Keratinocyte (primary cell): ENCODE data around the gene P3H2. TPM values are rescaled to one million over a fixed set of nuclear protein-coding genes. Genes with fewer than 3 reads are reported as not detected.

ENCODE experiments used
- DNase-seq: peaks from one replicate; pipeline ENCODE4 v3.0.0-alpha.2; 2011; ENCODE audit warnings: low read depth, missing footprints, low spot score
- FAIRE-seq: peaks from 2 replicates; lab custom pipeline; 2011; peaks lifted over from hg19 to GRCh38; lab: Jason Lieb, UNC
- H2AFZ ChIP-seq: 2 replicates; pipeline ENCODE4 v1.6.0; 2012; ENCODE audit warnings: low read length, control low read depth, inconsistent platforms; ENCODE audit not compliant: control insufficient read depth
- H3K27ac ChIP-seq: 2 replicates; pipeline ENCODE4 v1.5.1; 2011; ENCODE audit warnings: low read length; ENCODE audit not compliant: control insufficient read depth, insufficient read depth
- H3K27me3 ChIP-seq: 3 replicates; pipeline ENCODE4 v1.6.0; 2011; ENCODE audit warnings: low read length; ENCODE audit not compliant: control insufficient read depth, insufficient read depth; ENCODE audit errors: extremely low read depth
- H3K36me3 ChIP-seq, 2 experiments: 2 replicates in 1 of 2; 3 replicates in 1 of 2; pipeline ENCODE4 v1.5.1; 2011; ENCODE audit warnings: low read length in 2 of 2, mild to moderate bottlenecking in 1 of 2; ENCODE audit not compliant: control insufficient read depth in 2 of 2, insufficient read depth in 2 of 2; ENCODE audit errors: extremely low read depth in 1 of 2
- H3K4me1 ChIP-seq: 3 replicates; pipeline ENCODE4 v1.5.1; 2011; ENCODE audit warnings: low read length; ENCODE audit not compliant: control insufficient read depth, insufficient read depth; ENCODE audit errors: extremely low read depth
- H3K4me2 ChIP-seq: 3 replicates; pipeline ENCODE4 v1.6.0; 2011; ENCODE audit warnings: low read depth, low read length; ENCODE audit not compliant: control insufficient read depth, insufficient read depth; ENCODE audit errors: extremely low read depth
- H3K4me3 ChIP-seq, 3 experiments: fragments of 200-600 bp in 1 of 3; sonication (generic) in 1 of 3; 2 replicates in 2 of 3; 3 replicates in 1 of 3; pipeline ENCODE4 v1.5.1; 2011 to 2016; ENCODE audit warnings: low read length in 3 of 3, mild to moderate bottlenecking in 3 of 3, control low read depth in 2 of 3, inconsistent platforms in 1 of 3, low read depth in 1 of 3, mixed read lengths in 1 of 3, mixed run types in 1 of 3, moderate library complexity in 1 of 3; ENCODE audit not compliant: control insufficient read depth in 2 of 3, insufficient read depth in 2 of 3; ENCODE audit errors: extremely low read depth in 1 of 3
- H3K79me2 ChIP-seq: 2 replicates; pipeline ENCODE4 v1.6.0; 2012; ENCODE audit warnings: low read length; ENCODE audit not compliant: control insufficient read depth, insufficient read depth
- H3K9ac ChIP-seq: 3 replicates; pipeline ENCODE4 v1.6.0; 2011; ENCODE audit warnings: low read length; ENCODE audit not compliant: control insufficient read depth, insufficient read depth; ENCODE audit errors: extremely low read depth
- H3K9me1 ChIP-seq: 3 replicates; pipeline ENCODE4 v1.6.0; 2011; ENCODE audit warnings: low read length; ENCODE audit not compliant: control insufficient read depth, insufficient read depth; ENCODE audit errors: extremely low read depth
- H3K9me3 ChIP-seq: 2 replicates; pipeline ENCODE4 v1.5.1; 2012; ENCODE audit warnings: low read depth, low read length; ENCODE audit not compliant: control insufficient read depth
- H4K20me1 ChIP-seq: 3 replicates; pipeline ENCODE4 v1.6.0; 2011; ENCODE audit warnings: low read length; ENCODE audit not compliant: control insufficient read depth, insufficient read depth; ENCODE audit errors: extremely low read depth
- CTCF ChIP-seq, 3 experiments: IDR thresholded peaks in 1 of 3; conservative IDR thresholded peaks in 1 of 3; optimal IDR thresholded peaks in 1 of 3; 2 replicates in 2 of 3; 3 replicates in 1 of 3; pipeline versions ENCODE3 to v1.5.1; 2011; ENCODE audit warnings: low read length in 3 of 3, mild to moderate bottlenecking in 3 of 3, moderate library complexity in 2 of 3, control low read depth in 1 of 3, inconsistent platforms in 1 of 3; ENCODE audit not compliant: insufficient read depth in 2 of 3; ENCODE audit errors: extremely low read depth in 1 of 3
- EZH2 ChIP-seq: IDR thresholded peaks from one replicate; pipeline ENCODE4 v1.6.1; 2012; ENCODE audit warnings: inconsistent platforms, mild to moderate bottlenecking, low read length, moderate library complexity
- dilution Hi-C: fragments of 300-500 bp; cut with MboI; formaldehyde crosslinking; loops from one replicate; pipeline ENCODE4 v1.7.0; 2020; ENCODE audit warnings: low sequenced_read_pairs; ENCODE audit not compliant: extremely low pct_ligation_motif_present
- polyA plus RNA-seq, 5 experiments: library from polyadenylated mRNA; depleted of rRNA in 3 of 5; stranded (reverse) in 3 of 5; stranded (forward) in 1 of 5; unstranded in 1 of 5; fragments of >200 nt; gene quantifications; 1 replicate in 1 of 5; 2 replicates in 3 of 5; 3 replicates in 1 of 5; pipeline versions ENCODE4 v1.2.1 to v1.2.3, GENCODE V29; 2011 to 2012; ENCODE audit warnings: missing spikeins in 2 of 5, low read depth in 1 of 5, low replicate concordance in 1 of 5

Gene P3H2
- polyA plus RNA-seq, 1 donor (not counting 4 experiments of a cell fraction or from before 2014, with no cell fraction given): 115 TPM

GRCh38 chr3:190017521-190018288, 103.0 kb downstream of the P3H2 start:
- H3K4me3 ChIP-seq: no peak overlapping the region
- H3K79me2 ChIP-seq: peaks cover 10% of the 10 kb centered on the region
- dilution Hi-C loops: no loop called here
- DNase-seq: no peak
- H3K27me3 ChIP-seq: no peaks in the 10 kb centered on the region
- peak overlapping the region; percentile 1 for H3K4me2 ChIP-seq
- FAIRE-seq: peak; percentile 71
- H3K36me3 ChIP-seq: peaks cover 0 to 5% of the 10 kb centered on the region in 2 experiments
- no peaks in the 10 kb centered on the region for H3K9me1 ChIP-seq
- H3K27ac ChIP-seq: no peak overlapping the region
- H2AFZ ChIP-seq: no peak overlapping the region
- no peaks in the 10 kb centered on the region for H3K9me3 ChIP-seq
- H3K4me1 ChIP-seq: peaks cover 58% of the 10 kb centered on the region
- H3K9ac ChIP-seq: no peak overlapping the region
- no peaks in the 10 kb centered on the region for H4K20me1 ChIP-seq
- TF ChIP-seq CTCF (optimal IDR thresholded peaks at IDR 0.05 in 1 of 3, IDR thresholded peaks at IDR 0.05 in 1 of 3, conservative IDR thresholded peaks at IDR 0.05 in 1 of 3; ENCODE audit: extremely low read depth in 1 of 3, insufficient read depth in 2 of 3, low read length in 3 of 3) (peak; percentile 6 to 52 (median 38)), EZH2 (no peak)

GRCh38 chr3:190016966-190017365, 103.7 kb downstream of the P3H2 start:
- DNase-seq (no peak), FAIRE-seq (no peak)
- Histone ChIP-seq H3K9me3 (no peaks in the 10 kb centered on the region), H3K4me3 (no peak overlapping the region), H3K4me1 (peaks cover 60% of the 10 kb centered on the region), H2AFZ (no peak overlapping the region), H3K9me1 (no peaks in the 10 kb centered on the region), H3K9ac (no peak overlapping the region), H3K4me2 (no peak overlapping the region), H4K20me1 (no peaks in the 10 kb centered on the region), H3K36me3 (peaks cover 0 to 5% of the 10 kb centered on the region in 2 experiments), H3K79me2 (peaks cover 10% of the 10 kb centered on the region), H3K27me3 (no peaks in the 10 kb centered on the region), H3K27ac (no peak overlapping the region)
- TF ChIP-seq EZH2 (no peak), CTCF (optimal IDR thresholded peaks at IDR 0.05 in 1 of 3, IDR thresholded peaks at IDR 0.05 in 1 of 3, conservative IDR thresholded peaks at IDR 0.05 in 1 of 3; ENCODE audit: extremely low read depth in 1 of 3, insufficient read depth in 2 of 3, low read length in 3 of 3) (no peak)
- dilution Hi-C loops: no loop called here
